ENCODE measurements around the gene TRIM5. TPM values are rescaled to one million over a fixed set of nuclear protein-coding genes. Genes with fewer than 3 reads are reported as not detected.
A peak's percentile ranks its signal among the peaks of the same experiment; 100 is the strongest.
"Not testable (repeated sequence)": the region's sequence is repeated elsewhere in the genome, so short reads cannot be mapped to it uniquely, and the experiment has no call there.

The TRIM5 gene
- total and polyA plus RNA-seq, 2 experiments from 2014 or later = 20.8 to 21.0 TPM

- H3K4me3 Mint-ChIP-seq = no peak overlapping the region
- no peak for TF ChIP-seq POLR2AphosphoS5 (IDR thresholded peaks at IDR 0.05; ENCODE audit: low read depth)
- no peak for TF ChIP-seq ZNF462 (CRISPR knock-in tag; IDR thresholded peaks at IDR 0.05)
- no peak overlapping the region for H3K4me3 ChIP-seq
- H3K27me3 ChIP-seq (ENCODE audit: insufficient read depth) = no peaks in the 10 kb centered on the region
- ATAC-seq (no peak), DNase-seq (ENCODE audit: low spot score) (no peak)
- H3K36me3 Mint-ChIP-seq (ENCODE audit: low read depth) = peaks cover 12% of the 10 kb centered on the region; the same call in 2 of the 3 replicates
- H3K4me2 ChIP-seq = no peak overlapping the region
- 0 out of 2 replicates have a peak, but pooled peaks cover 3% of the 10 kb centered on the region for H4K20me1 ChIP-seq (replicated peaks; ENCODE audit: insufficient read depth)
- H3K27ac Mint-ChIP-seq = no peak overlapping the region
- H3K27me3 Mint-ChIP-seq (ENCODE audit: insufficient read depth, low read depth, poor library complexity) = peaks cover 4% of the 10 kb centered on the region
- H3K4me1 Mint-ChIP-seq = no peaks in the 10 kb centered on the region
- H3K9me2 ChIP-seq (ENCODE audit: insufficient read depth) = no peaks in the 10 kb centered on the region
- H3K4me1 ChIP-seq (ENCODE audit: insufficient read depth) = no peaks in the 10 kb centered on the region
- peaks cover 6% of the 10 kb centered on the region; the same call in 1 of the 2 replicates for H3K36me3 ChIP-seq (ENCODE audit: insufficient read depth)
- H2AFZ ChIP-seq = no peak overlapping the region
- H3F3A ChIP-seq (replicated peaks; ENCODE audit: low read depth) = no peaks in the 10 kb centered on the region
- H3K9me3 Mint-ChIP-seq = no peaks in the 10 kb centered on the region
- H3K27ac ChIP-seq (ENCODE audit: low read depth) = no peak overlapping the region
- H3K79me2 ChIP-seq (replicated peaks; ENCODE audit: insufficient read depth) = no peaks in the 10 kb centered on the region
Observed at GRCh38 chr11:5663511-5663910, 21.4 kb downstream of the TRIM5 start.

- H3K4me1 Mint-ChIP-seq = no peaks in the 10 kb centered on the region
- H3K4me3 Mint-ChIP-seq = no peak overlapping the region
- H3K9me3 Mint-ChIP-seq = peaks cover 14% of the 10 kb centered on the region; the same call in 2 of the 3 replicates
- no peaks in the 10 kb centered on the region for H3K79me2 ChIP-seq (replicated peaks; ENCODE audit: insufficient read depth)
- no peak overlapping the region for H2AFZ ChIP-seq
- no peak overlapping the region for H3K27ac Mint-ChIP-seq
- H3K36me3 Mint-ChIP-seq (ENCODE audit: low read depth) = peaks cover 10% of the 10 kb centered on the region
- ATAC-seq (no peak), DNase-seq (ENCODE audit: low spot score) (no peak)
- H3F3A ChIP-seq (replicated peaks; ENCODE audit: low read depth) = no peaks in the 10 kb centered on the region
- no peaks in the 10 kb centered on the region for H3K4me1 ChIP-seq (ENCODE audit: insufficient read depth)
- H3K36me3 ChIP-seq (ENCODE audit: insufficient read depth) = no peaks in the 10 kb centered on the region
- no peak for TF ChIP-seq ZNF331 (CRISPR knock-in tag; IDR thresholded peaks at IDR 0.05; ENCODE audit: low read depth)
- no peak for TF ChIP-seq ETS1 (IDR thresholded peaks at IDR 0.05)
- no peak for TF ChIP-seq EZH2 (IDR thresholded peaks at IDR 0.05; ENCODE audit: low read depth, unreplicated experiment)
- TF ChIP-seq CTCF (conservative IDR thresholded peaks at IDR 0.05; ENCODE audit: low read depth in 2 of 2) = 0 out of 4 replicates have a peak, but pooled peaks of 1 of the 2 experiments have one; percentile 7
- no peaks in the 10 kb centered on the region for H3K27me3 ChIP-seq (ENCODE audit: insufficient read depth)
- H3K27ac ChIP-seq (ENCODE audit: low read depth) = no peak overlapping the region
- H3K9me2 ChIP-seq (ENCODE audit: insufficient read depth) = no peaks in the 10 kb centered on the region
- H3K4me3 ChIP-seq = no peak overlapping the region
- no peaks in the 10 kb centered on the region for H4K20me1 ChIP-seq (replicated peaks; ENCODE audit: insufficient read depth)
- H3K27me3 Mint-ChIP-seq (ENCODE audit: insufficient read depth, low read depth, poor library complexity) = peaks cover 4% of the 10 kb centered on the region
- no peak overlapping the region for H3K4me2 ChIP-seq
Observed at GRCh38 chr11:5658318-5658717, 26.6 kb downstream of the TRIM5 start.

- H3K27me3 Mint-ChIP-seq (ENCODE audit: insufficient read depth, low read depth, poor library complexity) = not testable (repeated sequence)
Observed at GRCh38 chr11:5656956-5657355, 27.9 kb downstream of the TRIM5 start.

More at GRCh38 chr11:5656956-5657355, 27.9 kb downstream of the TRIM5 start:
- H3K4me2 ChIP-seq; H3K4me1 Mint-ChIP-seq; H3K27me3 ChIP-seq (ENCODE audit: insufficient read depth); H2AFZ ChIP-seq; H3K27ac ChIP-seq (ENCODE audit: low read depth); DNase-seq (ENCODE audit: low spot score); H3F3A ChIP-seq (replicated peaks; ENCODE audit: low read depth); H4K20me1 ChIP-seq (replicated peaks; ENCODE audit: insufficient read depth); H3K9me2 ChIP-seq (ENCODE audit: insufficient read depth); H3K4me3 Mint-ChIP-seq; H3K79me2 ChIP-seq (replicated peaks; ENCODE audit: insufficient read depth); H3K4me3 ChIP-seq; H3K36me3 ChIP-seq (ENCODE audit: insufficient read depth); H3K4me1 ChIP-seq (ENCODE audit: insufficient read depth); ATAC-seq; H3K27ac Mint-ChIP-seq: not testable (repeated sequence)
- peaks cover 28% of the 10 kb centered on the region for H3K9me3 Mint-ChIP-seq
- peaks cover 13% of the 10 kb centered on the region for H3K36me3 Mint-ChIP-seq (ENCODE audit: low read depth)
